NCI-H2171 (cell line): ENCODE measurements around the gene ULK3.

ENCODE experiments used
- DNase-seq: peaks from one replicate; lab custom pipeline; 2025; lab: John Stamatoyannopoulos, UW

ULK3 gene

GRCh38 chr15:74799255-74799855, 43.6 kb downstream of the ULK3 start:
- no peak for DNase-seq

GRCh38 chr15:74798388-74799254, 44.3 kb downstream of the ULK3 start:
- DNase-seq, result no peak

GRCh38 chr15:74795966-74796625, 46.9 kb downstream of the ULK3 start:
- DNase-seq, result no peak

- DNase-seq, result no peak
Observed at GRCh38 chr15:74794970-74795349, 48.0 kb downstream of the ULK3 start.

GRCh38 chr15:74794248-74794969, 48.5 kb downstream of the ULK3 start:
- no peak for DNase-seq

- DNase-seq, result no peak
Observed at GRCh38 chr15:74793135-74794028, 49.6 kb downstream of the ULK3 start.

GRCh38 chr15:74792227-74793016, 50.5 kb downstream of the ULK3 start:
- no peak for DNase-seq

- DNase-seq, result no peak
Observed at GRCh38 chr15:74791667-74792066, 51.3 kb downstream of the ULK3 start.

- no peak for DNase-seq
Observed at GRCh38 chr15:74791007-74791406, 51.9 kb downstream of the ULK3 start.

GRCh38 chr15:74790080-74790916, 52.7 kb downstream of the ULK3 start:
- no peak for DNase-seq

- no peak for DNase-seq
Observed at GRCh38 chr15:74789741-74790079, 53.2 kb downstream of the ULK3 start.

- DNase-seq, result no peak
Observed at GRCh38 chr15:74789171-74789631, 53.8 kb downstream of the ULK3 start.

- DNase-seq, result no peak
Observed at GRCh38 chr15:74788683-74789151, 54.2 kb downstream of the ULK3 start.

- no peak for DNase-seq
Observed at GRCh38 chr15:74788042-74788682, 54.8 kb downstream of the ULK3 start.

- no peak for DNase-seq
Observed at GRCh38 chr15:74787251-74788041, 55.5 kb downstream of the ULK3 start.

GRCh38 chr15:74786551-74787165, 56.3 kb downstream of the ULK3 start:
- no peak for DNase-seq
